Activated B cell treated with CpG ODN at 0.5 μM for 24 hours (primary cell): Measurements from ENCODE around the gene RAB15. TPM values are rescaled to one million over a fixed set of nuclear protein-coding genes. Genes with fewer than 3 reads are reported as not detected.

ENCODE experiments used
- ATAC-seq: fragments of 200-7000 bp; cut with Tn5 transposase; one replicate; pipeline ENCODE4 v1.10.0; 2021; ENCODE audit warnings: low read depth, mild to moderate bottlenecking, moderate library complexity
- CTCF ChIA-PET: fragments of 350-600 bp; sonication (Branson Sonifier 250); formaldehyde crosslinking; loops from one replicate; lab custom pipeline; 2021; ENCODE audit warnings: antibody characterized with exemption; lab: Charles Lee
- POLR2A ChIA-PET: fragments of 350-600 bp; sonication (Branson Sonifier 250); formaldehyde crosslinking; loops from one replicate; lab custom pipeline; 2021; ENCODE audit warnings: antibody characterized with exemption; lab: Charles Lee
- DNase-seq: peaks from one replicate; pipeline ENCODE4 v3.0.0; 2022
- H3K27ac Mint-ChIP-seq: one replicate; pipeline ENCODE4 v1.8.0; 2020; ENCODE audit warnings: mixed read lengths
- H3K27me3 Mint-ChIP-seq: one replicate; pipeline ENCODE4 v1.8.0; 2021; ENCODE audit warnings: mixed read lengths
- H3K36me3 Mint-ChIP-seq: one replicate; pipeline ENCODE4 v1.8.0; 2021; ENCODE audit warnings: low read depth, mixed read lengths
- H3K4me1 Mint-ChIP-seq: one replicate; pipeline ENCODE4 v1.8.0; 2021; ENCODE audit warnings: mixed read lengths
- H3K4me3 Mint-ChIP-seq: one replicate; pipeline ENCODE4 v1.8.0; 2020; ENCODE audit warnings: mild to moderate bottlenecking, mixed read lengths
- H3K9me3 Mint-ChIP-seq: one replicate; pipeline ENCODE4 v1.8.0; 2020; ENCODE audit warnings: mixed read lengths
- intact Hi-C: fragments of 100-400 bp; cut with micrococcal nuclease; formaldehyde crosslinking; loops from one replicate; pipeline ENCODE4 v1.15.1; 2024
- total RNA-seq: library from RNA; stranded (reverse); gene quantifications from 2 replicates; pipeline ENCODE4 v1.2.3, GENCODE V29; 2022
- TF ChIP-seq, protein P1 (sequence below): fragments of 200-600 bp; IDR thresholded peaks from one replicate; pipeline ENCODE4 v1.8.0; 2022; ENCODE audit warnings: antibody characterized with exemption, mild to moderate bottlenecking

Gene RAB15
- total RNA-seq, 1 donor from 2014 or later = 0.47 TPM

DNA sequence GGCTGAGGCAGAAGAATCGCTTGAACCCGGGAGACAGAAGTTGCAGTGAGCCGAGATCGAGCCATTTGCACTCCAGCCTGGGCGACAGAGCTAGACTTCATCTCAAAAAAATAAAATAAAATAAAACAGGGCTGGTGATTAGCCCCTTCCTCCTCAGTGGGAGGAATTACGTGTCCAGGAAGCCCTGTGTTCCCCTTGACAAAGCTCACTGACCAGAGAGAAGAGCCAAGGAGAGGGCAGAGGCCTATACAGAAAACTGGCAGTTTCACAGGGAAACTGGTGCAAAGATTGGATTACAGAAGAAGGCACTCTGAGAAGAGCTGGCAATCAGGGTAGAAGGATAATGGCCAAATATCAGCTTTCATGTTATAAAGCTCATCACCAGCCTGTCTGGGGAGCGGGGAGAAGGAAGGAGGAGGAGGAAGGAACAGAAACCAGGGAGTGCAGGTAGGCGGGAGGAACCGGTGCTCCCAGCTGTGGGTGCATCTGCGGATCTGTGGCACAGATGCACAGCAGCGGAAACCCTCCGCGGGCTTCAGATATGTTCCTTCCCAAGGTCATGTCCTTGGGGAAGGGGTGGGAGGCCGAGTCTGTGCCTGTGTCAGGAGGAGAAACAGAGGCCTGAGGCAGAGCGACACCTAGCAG lies 6.7 kb downstream of the RAB15 start:
- H3K9me3 Mint-ChIP-seq = no peaks in the 10 kb centered on the region
- POLR2A ChIA-PET = interaction anchor here (0.8 kb wide), 1 partner anchor 51 kb away, joined by 3 read pairs; no protein-coding TSS in a partner anchor
- H3K27me3 Mint-ChIP-seq = no peaks in the 10 kb centered on the region
- no peaks in the 10 kb centered on the region for H3K4me1 Mint-ChIP-seq
- H3K27ac Mint-ChIP-seq = no peak overlapping the region
- CTCF ChIA-PET = no interaction called here
- no peak for DNase-seq
- intact Hi-C loops = no loop called here
- no peaks in the 10 kb centered on the region for H3K36me3 Mint-ChIP-seq
- no peak for ATAC-seq
- H3K4me3 Mint-ChIP-seq = no peak overlapping the region
- TF ChIP-seq, protein P1, sequence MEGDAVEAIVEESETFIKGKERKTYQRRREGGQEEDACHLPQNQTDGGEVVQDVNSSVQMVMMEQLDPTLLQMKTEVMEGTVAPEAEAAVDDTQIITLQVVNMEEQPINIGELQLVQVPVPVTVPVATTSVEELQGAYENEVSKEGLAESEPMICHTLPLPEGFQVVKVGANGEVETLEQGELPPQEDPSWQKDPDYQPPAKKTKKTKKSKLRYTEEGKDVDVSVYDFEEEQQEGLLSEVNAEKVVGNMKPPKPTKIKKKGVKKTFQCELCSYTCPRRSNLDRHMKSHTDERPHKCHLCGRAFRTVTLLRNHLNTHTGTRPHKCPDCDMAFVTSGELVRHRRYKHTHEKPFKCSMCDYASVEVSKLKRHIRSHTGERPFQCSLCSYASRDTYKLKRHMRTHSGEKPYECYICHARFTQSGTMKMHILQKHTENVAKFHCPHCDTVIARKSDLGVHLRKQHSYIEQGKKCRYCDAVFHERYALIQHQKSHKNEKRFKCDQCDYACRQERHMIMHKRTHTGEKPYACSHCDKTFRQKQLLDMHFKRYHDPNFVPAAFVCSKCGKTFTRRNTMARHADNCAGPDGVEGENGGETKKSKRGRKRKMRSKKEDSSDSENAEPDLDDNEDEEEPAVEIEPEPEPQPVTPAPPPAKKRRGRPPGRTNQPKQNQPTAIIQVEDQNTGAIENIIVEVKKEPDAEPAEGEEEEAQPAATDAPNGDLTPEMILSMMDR = no peak

DNA sequence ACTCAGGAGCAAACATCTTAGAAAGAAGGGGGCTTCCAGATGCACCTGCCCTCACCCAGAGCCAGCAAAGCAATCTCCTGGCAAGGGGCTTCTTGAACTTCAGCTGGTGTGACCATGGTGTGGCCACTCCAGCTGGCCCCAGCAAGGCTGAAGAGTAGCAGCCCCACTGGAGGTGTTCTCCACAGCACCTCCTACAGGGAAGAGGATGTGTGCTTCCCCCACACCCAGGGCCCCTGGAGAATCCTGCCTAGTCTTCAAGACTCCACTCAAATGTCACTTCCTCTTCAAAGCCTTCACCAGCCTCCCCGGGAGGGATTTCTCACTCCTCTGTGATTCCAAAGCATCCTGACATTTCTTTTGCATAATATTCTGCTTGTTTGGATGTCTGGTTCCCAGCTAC lies 8.5 kb downstream of the RAB15 start:
- Mint-ChIP-seq H3K27ac (no peak overlapping the region), H3K36me3 (no peaks in the 10 kb centered on the region), H3K9me3 (no peaks in the 10 kb centered on the region), H3K4me1 (no peaks in the 10 kb centered on the region), H3K4me3 (no peak overlapping the region), H3K27me3 (no peaks in the 10 kb centered on the region)
- intact Hi-C loops = no loop called here
- CTCF ChIA-PET = no interaction called here
- TF ChIP-seq, protein P1 = no peak
- POLR2A ChIA-PET = no interaction called here
- no peak for ATAC-seq
- no peak for DNase-seq

DNA sequence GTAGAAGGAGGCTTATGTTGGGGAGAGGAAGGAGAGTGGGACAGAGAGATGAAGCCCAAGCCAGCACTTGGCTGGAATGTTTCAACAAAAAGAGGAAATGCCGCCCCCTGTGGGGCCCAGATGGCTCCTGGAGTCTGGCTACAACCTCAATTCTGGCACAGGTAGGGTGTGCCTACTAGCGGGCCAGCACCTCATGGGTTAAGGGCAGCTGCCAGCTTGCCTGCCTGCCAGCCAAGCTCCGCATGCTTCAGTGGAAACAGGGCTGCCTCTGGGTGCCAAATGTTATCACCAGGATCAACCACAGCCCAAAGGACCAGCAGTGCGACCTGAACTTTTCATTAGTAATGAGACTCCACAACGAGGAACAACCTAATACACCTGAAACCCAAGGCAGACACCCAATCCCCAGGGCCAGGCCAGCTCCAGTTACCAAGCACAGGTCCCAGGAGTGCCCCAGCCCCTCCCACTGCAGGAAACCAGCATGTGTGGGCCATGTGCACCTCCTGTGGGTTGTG lies 11.3 kb downstream of the RAB15 start:
- H3K36me3 Mint-ChIP-seq = peaks cover under 1% of the 10 kb centered on the region
- no peak for ATAC-seq
- ChIA-PET POLR2A (no interaction called here), CTCF (interaction anchor here (1.1 kb wide), 1 partner anchor 69 kb away, joined by 3 read pairs; no protein-coding TSS in a partner anchor)
- no peak overlapping the region for H3K4me3 Mint-ChIP-seq
- no peaks in the 10 kb centered on the region for H3K4me1 Mint-ChIP-seq
- no peak overlapping the region for H3K27ac Mint-ChIP-seq
- no peaks in the 10 kb centered on the region for H3K27me3 Mint-ChIP-seq
- TF ChIP-seq, protein P1 = no peak
- no peak for DNase-seq
- H3K9me3 Mint-ChIP-seq = no peaks in the 10 kb centered on the region
- intact Hi-C loops = no loop called here

DNA sequence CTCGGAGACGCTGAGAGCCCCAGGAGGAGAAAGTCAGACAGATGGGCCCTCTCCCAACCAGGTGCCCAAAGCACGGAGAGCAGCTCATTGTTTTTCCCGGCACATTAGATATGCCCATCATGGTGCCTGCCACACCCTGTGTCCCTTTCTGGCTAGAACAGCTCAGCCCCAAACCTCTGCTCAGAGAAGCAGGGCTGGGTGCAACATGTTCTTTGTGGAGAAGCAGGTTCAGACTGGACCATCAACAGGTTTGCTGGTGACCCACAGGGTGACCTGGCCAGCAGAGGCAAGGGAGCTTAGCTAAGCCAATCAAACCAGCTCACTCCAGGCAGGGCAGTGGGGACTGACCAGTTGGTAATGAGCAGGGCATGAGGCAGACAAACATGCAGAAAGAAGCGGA lies 13.4 kb downstream of the RAB15 start:
- H3K9me3 Mint-ChIP-seq = no peaks in the 10 kb centered on the region
- H3K27me3 Mint-ChIP-seq = no peaks in the 10 kb centered on the region
- H3K4me3 Mint-ChIP-seq = no peak overlapping the region
- H3K36me3 Mint-ChIP-seq = peaks cover 2% of the 10 kb centered on the region
- TF ChIP-seq, protein P1 = no peak
- no peak for DNase-seq
- intact Hi-C loops = no loop called here
- ChIA-PET CTCF (no interaction called here), POLR2A (no interaction called here)
- H3K27ac Mint-ChIP-seq = no peak overlapping the region
- no peaks in the 10 kb centered on the region for H3K4me1 Mint-ChIP-seq
- ATAC-seq = no peak

DNA sequence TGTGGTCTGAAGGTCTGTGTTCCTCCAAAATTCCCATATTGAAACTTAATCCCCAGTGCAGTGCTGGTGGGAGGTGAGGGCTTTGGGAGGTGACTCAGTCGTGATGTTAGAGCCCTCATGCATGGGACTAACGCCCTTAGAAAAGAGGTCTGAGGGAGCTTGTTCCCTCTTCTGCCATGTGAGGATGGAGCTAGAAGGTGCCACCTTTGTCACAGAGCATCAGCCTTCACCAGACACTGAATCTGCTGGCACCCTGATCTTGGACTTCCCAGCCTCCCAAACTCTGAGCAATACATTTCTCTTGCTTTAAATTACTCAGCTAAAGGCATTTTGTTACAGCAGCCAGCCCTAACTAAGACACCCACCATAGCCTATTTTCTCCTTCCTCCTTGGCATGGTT lies 13.9 kb downstream of the RAB15 start:
- TF ChIP-seq, protein P1 = no peak
- ChIA-PET POLR2A (no interaction called here), CTCF (no interaction called here)
- Mint-ChIP-seq H3K36me3 (peaks cover 2% of the 10 kb centered on the region), H3K4me3 (no peak overlapping the region), H3K27ac (no peak overlapping the region), H3K27me3 (no peaks in the 10 kb centered on the region), H3K4me1 (no peaks in the 10 kb centered on the region), H3K9me3 (no peaks in the 10 kb centered on the region)
- ATAC-seq = no peak
- intact Hi-C loops = no loop called here
- DNase-seq = no peak
